ENCODE measurements around the gene TPM1.

GRCh38 chr15:63063164-63063756, 20.7 kb downstream of the TPM1 start:
- no peak for TF ChIP-seq YY1 (IDR thresholded peaks at IDR 0.05; ENCODE audit: low read depth)
- TF ChIP-seq CTCF (IDR thresholded peaks at IDR 0.05), result no peak
- TF ChIP-seq USF1 (IDR thresholded peaks at IDR 0.05; ENCODE audit: borderline replicate concordance, low read depth), result no peak
- no peak for TF ChIP-seq EP300 (IDR thresholded peaks at IDR 0.05; ENCODE audit: borderline replicate concordance in 1 of 2, low read depth in 1 of 2, low read length in 1 of 2)
- TF ChIP-seq SMC3 (IDR thresholded peaks at IDR 0.05; ENCODE audit: low read depth, low read length), result no peak
- TF ChIP-seq MEF2A (IDR thresholded peaks at IDR 0.05; ENCODE audit: borderline replicate concordance, low read depth), result no peak
